ENCODE data around the gene ATN1. TPM values are rescaled to one million over a fixed set of nuclear protein-coding genes. Genes with fewer than 3 reads are reported as not detected.

Gene ATN1
- polyA plus RNA-seq, 3 donors, result 83.9 to 95.0 (median 90.0) TPM

DNA sequence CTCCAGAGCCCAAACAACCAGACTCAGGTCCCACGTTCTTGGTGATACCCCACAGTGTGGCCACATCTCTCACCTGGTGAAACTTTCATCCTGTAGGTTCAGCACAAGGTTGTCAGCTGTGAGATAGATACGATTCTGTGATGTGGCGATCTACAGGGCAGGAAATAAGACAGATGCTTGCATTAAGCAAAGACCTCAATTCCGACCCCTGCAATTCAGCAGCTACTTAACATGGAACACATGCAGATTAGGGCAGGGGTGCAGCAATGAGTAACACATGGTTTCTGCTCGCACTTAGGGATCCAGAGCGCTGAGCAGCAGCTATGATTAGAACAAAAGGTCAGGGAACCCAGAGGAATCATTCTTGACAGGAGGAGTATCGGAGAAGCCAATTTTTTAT lies 38.6 kb downstream of the ATN1 start:
- no peak for DNase-seq (ENCODE audit: low read depth in 3 of 3, low spot score in 2 of 3)

DNA sequence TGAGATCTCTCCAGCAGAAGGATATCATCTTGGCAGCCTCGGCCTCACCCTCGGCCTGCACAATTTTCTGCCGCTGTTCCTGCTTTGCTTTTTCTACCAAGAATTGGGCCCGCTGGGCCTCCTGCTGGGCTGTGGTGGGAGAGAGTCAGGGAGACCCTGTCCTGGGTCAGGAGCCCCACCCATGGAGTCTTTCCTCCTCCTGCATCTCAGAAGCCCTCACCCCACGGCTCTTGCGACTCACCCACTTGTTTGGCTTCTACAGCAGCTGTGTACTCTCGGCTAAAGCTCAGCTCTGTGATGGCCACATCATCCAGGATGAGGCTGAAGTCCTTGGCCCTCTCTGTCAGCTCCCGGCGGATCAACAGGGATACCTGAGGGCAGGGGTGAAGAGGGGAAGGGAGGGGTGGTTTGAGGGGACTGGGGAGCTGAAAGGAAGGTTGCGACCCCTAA lies 39.9 kb downstream of the ATN1 start:
- DNase-seq (ENCODE audit: low read depth in 3 of 3, low spot score in 2 of 3), result no peak

DNA sequence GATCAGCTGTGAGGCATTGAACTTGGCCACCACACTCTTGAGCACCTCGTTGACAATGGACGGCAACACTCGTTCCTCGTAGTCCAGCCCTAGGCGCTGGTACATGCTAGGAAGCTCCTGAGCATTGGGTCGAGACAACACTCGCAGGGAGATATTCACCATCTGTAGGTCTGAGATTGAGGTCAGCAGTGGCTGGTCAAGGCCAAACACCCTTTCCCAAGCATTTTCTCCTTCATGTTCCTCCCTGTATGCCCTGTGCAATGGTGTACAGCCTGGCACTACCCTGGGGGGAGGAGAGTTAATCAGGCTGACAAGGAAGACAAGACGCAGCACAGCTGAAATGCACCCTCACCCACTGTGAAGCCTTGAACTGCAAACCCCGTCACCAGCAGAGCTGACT lies 40.7 kb downstream of the ATN1 start:
- DNase-seq (ENCODE audit: low read depth in 3 of 3, low spot score in 2 of 3), result no peak

DNA sequence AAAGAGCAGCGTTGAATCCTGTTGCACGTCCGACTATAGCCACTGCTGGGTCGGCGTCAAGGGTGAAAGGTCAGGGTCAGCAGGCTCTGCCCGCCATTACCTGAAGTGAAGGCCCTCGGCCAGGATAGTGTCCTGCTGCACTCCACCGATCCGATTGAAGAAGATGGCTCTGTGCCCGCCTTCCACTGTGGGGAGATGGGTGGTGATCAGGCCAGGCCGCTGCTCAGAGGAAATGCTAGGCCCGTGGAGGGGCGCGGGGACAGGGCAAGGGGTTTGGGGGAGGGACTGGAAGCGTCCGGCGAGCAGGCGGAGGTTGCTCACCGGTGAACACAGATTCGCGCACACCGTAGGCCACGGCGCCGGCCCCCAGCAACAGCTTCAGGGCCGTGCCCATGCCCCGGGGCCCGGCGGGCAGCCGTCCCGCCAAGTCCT lies 42.4 kb downstream of the ATN1 start:
- no peak for DNase-seq (ENCODE audit: low read depth in 3 of 3, low spot score in 2 of 3)

DNA sequence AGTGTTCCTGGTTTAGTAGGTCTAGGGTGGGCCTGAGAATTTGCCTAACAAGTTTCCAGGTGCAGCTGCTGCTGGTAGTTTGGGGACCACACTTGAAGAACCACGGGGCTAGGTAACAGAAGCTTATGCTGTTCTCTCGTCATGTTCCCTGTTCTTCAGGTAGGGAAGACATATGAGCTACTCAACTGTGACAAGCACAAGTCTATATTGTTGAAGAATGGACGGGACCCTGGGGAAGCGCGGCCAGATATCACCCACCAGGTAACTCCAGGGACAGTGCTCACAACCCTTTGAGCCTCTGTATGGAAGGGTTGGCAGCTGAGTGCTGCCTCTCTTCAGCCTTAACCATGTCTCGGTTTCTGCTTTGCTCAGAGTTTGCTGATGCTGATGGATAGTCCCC lies 46.4 kb downstream of the ATN1 start:
- DNase-seq (ENCODE audit: low read depth in 3 of 3, low spot score in 2 of 3), result no peak

DNA sequence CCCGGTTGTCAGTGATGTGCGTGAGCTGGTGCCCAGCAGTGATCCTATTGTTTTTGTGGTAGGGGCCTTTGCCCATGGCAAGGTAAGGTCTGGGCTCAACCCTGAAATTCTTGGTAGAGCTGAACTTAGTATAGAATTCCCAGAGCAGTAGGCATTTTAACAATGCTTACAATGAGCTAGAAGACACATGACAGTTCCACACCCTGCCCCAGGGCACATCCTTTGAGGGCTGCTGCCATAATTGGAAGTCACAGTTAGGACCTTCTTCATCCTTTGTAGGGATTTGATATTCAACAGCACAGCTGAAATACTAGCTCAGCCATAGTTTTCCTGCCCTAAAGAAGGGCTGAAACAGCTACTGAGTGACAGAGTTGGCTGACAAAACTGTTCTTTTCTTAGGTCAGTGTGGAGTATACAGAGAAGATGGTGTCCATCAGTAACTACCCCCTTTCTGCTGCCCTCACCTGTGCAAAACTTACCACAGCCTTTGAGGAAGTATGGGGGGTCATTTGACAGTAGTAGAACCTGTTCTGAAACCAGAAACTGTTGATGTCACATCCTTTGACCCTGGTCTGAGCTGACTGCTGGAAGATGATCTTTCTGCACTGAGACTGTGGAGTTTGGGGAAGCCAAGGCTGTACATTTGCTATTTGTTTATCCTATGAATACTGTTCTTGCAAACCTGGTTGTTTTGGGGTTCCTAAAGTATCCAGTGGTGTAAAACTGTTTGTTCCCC lies 47.7 kb downstream of the ATN1 start:
- no peak for DNase-seq (ENCODE audit: low read depth in 3 of 3, low spot score in 2 of 3)

DNA sequence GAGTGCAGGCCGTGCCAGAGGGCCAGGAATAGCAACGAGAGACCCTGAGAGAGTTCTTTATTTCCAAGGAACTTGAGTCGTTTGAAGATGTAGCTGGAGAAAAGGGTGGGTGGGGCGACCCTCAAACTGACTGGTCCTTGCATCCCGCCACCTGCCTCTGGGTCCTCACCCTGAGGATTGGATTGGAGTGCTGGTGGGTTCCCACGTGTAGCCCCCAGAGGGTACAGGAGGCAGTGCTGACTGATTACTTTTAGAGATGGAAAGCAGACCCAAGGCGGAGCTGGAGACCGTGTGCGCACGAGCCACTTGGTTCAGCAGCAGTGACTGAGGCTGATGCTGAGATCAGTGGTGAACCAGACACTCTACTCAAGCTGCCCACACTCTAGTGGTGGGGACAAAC lies 49.9 kb downstream of the ATN1 start:
- DNase-seq (ENCODE audit: low read depth in 3 of 3, low spot score in 2 of 3), result no peak

DNA sequence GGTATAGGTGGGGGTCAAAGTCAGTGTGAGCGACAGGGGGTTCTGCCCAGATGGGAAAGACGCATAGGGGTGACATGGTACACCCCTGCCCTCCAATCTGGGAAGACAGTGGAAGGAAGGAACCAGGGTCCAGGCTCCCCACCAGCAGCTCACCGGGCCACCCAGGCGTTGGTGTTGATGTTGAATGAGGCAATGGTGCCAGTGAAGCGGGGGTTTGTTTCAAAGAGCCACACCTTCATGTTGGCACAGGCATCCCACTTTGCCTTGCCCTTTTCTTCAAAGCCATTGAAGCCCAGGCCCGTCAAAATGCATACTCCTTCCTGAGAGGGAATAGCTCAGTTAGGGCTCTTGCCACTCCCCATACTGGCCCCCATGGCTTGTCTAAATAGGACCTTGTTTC lies 50.4 kb downstream of the ATN1 start:
- DNase-seq (ENCODE audit: low read depth in 3 of 3, low spot score in 2 of 3), result no peak

DNA sequence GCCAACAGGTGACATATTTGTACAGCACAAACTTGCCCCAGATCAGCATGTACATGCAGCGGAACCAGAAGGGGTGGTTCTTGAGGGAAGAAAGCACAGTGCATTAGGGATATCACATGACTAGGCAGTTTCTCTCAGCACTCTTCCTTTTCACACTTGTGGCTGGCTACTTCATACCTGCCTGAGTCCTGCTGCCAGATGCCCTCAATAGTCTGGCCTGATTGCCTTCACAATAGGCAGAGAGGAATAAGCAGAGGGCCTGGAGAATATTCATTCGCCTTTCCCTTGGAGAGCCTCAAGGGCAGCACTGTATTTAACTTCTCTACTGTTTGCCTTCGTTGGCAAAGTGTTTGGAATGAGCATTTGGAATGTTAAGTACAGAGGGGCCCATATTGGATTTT lies 50.9 kb downstream of the ATN1 start:
- DNase-seq (ENCODE audit: low read depth in 3 of 3, low spot score in 2 of 3), result no peak

DNA sequence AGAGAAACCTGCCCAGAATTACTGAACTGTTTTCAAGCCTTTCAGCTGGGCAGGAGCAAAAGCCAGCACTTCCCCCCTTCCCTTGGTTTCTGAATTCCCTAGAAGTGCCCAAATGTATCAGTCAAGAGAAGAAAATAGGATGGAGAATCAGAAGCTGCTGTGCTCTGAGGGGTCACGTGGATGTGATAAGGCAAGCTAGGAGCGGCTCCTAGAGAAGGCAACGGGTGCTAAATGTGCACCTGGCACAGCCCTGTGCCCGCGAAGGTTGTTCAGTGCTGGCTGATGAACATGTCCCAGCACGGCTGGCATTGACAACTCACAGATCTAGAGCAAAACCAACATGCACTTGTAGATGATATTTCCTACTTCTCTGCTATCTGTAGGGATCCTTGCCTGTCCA lies 51.3 kb downstream of the ATN1 start:
- no peak for DNase-seq (ENCODE audit: low read depth in 3 of 3, low spot score in 2 of 3)

DNA sequence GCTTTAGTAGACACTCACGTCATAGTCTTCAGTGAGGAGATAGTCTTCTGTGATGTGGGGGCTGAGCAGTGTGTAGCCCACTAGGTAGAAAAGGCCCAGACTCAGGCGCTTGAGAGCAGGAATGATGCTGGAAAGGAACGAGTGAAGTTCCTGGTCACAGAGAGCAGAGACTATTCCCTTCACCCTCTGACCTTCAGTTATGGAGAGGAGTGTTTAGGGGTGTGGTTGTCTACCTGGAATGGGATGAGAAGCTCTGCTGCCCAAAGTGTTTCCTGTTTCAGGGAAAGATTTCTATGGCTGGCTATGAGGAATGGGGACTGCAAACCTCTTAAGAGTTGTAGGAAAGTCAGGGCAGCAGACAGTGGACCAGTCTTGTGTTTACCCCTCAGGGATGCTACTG lies 51.7 kb downstream of the ATN1 start:
- no peak for DNase-seq (ENCODE audit: low read depth in 3 of 3, low spot score in 2 of 3)

DNA sequence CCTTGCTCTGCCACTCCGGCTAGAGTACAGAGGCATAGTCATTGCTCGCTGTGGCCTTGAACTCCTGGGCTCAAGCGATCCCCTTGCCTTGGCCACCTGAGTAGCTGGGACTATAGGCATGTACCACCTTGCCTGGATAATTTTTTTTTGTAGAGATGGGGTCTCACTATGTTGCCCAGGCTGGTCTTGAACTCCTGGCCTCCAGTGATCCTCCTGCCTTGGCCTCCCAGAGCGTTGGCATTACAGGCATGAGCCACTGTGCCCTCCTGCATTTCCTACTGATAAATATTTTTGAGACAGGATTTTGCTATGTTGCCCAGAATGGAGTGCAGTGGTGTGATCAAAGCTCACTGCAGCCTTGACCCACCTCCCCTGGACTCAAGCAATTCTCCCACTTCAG lies 52.3 kb downstream of the ATN1 start:
- no peak for DNase-seq (ENCODE audit: low read depth in 3 of 3, low spot score in 2 of 3)

DNA sequence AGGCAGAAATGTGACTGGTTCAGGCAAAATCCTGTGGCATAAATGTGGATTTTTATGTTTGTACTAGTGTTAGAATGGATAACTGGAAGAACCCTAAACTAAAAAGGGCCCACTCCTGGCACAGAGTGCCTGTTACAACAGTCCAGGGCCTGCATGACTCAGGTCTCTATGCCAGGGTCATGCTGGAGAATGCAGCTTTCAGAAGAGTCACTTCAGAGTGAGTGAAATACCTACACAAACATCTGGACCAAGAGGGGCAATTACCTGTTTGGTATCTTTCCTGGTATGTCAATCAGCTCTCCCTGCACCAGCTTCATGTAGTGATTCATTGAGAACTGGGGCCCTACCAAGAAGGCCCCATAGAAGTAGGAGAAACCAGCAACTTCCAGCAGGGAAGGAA lies 53.0 kb downstream of the ATN1 start:
- DNase-seq (ENCODE audit: low read depth in 3 of 3, low spot score in 2 of 3), result no peak

DNA sequence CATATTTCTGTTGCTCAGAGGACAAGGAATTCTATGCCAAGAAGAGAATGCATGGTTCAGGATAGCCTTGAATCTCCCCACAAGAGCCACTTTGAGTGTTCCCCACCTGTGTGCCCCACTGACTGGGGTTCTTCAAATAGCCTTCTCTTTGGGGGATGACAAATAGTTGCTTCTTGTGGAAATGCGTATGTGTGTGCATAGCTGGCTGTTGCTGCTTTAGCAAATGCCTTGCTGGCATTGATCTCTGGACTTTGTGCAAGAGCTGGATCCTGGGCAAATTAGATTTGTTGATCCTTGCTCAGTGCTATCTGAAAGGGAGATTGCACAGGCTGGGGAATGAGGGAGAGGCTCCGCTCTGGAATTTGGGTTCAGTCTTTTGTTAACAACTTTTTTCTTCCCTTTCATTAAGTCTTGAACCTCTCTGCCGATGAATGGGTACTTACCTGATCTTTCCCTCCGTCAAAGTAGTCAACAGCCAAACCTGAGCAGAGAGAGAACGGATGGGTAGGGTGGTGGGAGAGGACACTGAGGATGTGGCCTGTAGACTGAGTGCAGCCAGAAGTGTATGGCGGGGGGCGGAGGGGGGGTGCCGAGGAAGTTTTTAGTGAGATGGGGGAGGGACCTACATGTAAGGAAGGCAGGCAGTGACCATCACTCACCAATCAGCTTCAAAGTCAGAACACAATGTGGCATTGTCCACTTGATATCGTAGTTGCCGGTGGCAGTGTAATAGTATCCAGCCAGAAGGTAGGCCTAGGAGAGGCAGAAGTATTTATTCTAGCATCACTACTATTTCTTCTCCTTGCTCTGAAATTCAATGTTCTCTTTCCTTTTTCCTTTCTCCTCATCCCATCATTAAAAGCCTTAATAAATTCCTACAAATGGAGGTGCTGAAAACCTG lies 53.6 kb downstream of the ATN1 start:
- no peak for DNase-seq (ENCODE audit: low read depth in 3 of 3, low spot score in 2 of 3)

DNA sequence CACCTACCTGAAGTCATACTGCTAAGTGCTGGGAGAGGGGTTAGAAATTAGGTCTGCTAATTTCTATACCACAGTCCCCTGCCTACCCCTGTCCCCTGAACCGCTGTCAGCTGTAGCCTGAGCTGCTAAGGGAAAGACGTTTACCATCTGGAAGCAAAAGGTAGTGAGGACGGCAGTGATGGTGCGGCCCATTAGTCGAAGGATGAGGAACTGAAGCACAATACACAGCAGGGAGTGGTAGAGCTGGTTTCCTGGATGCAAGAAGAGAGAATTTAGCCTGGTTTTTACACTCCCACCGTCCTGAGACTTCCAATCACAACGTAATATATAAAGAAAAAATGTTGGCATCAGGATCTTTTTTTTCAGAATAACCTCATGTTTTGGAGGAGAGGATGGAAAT lies 54.8 kb downstream of the ATN1 start:
- no peak for DNase-seq (ENCODE audit: low read depth in 3 of 3, low spot score in 2 of 3)

DNA sequence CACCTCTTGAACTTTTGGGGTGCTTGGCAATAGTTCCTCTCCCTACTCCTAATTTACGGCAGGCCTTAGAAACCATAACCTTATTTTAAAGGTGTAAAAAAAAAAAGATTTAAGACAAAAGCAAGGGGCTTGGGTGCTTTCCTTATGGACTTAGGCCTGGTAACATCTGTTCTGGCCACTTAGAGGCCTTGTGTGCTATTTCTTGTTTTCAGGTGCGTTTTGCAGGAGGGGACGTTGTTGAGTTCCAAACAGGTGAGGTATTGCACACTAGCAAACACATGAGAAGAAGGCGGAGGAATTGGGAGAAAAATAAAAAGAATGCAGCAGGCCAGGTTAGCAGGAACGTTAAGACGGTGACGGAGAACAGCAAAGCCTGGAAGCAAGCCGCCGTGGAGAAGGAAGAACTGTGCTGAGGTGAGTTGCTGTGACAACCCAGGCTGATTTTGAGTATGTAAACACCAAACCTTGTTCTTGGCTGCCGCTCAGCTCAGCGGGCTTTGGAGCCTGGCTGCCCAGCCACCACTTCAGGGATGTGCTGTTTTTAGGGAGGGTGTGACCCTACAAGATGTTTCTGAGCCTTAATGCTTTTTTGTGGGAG lies 60.3 kb downstream of the ATN1 start:
- no peak for DNase-seq (ENCODE audit: low read depth in 3 of 3, low spot score in 2 of 3)

Other genes with a start within 250 kb of the ATN1 start
- 10 to 100 TPM; 73.2 to 86.0 (median 76.1) TPM for gene ZNF384, start 238.6 kb upstream of the ATN1 start, polyA plus RNA-seq (ENCODE audit: insufficient read length in 3 of 3)
- 1 to 10 TPM; 8.1 to 9.0 (median 8.9) TPM for gene PIANP, start 227.1 kb upstream of the ATN1 start, polyA plus RNA-seq (ENCODE audit: insufficient read length in 3 of 3)
- gene COPS7A, start 203.9 kb upstream of the ATN1 start, polyA plus RNA-seq (ENCODE audit: insufficient read length in 3 of 3), result 10 to 100 TPM; 58.7 to 69.4 (median 63.4) TPM
- 100 to 1,000 TPM; 184 to 208 (median 196) TPM for gene MLF2, start 174.8 kb upstream of the ATN1 start, polyA plus RNA-seq (ENCODE audit: insufficient read length in 3 of 3)
- gene PTMS, start 161.6 kb upstream of the ATN1 start, polyA plus RNA-seq (ENCODE audit: insufficient read length in 3 of 3), result 100 to 1,000 TPM; 498 to 577 (median 564) TPM
- 1 to 10 TPM in 1 of 3 donors, under 1 TPM in 2; 0.75 to 1.7 (median 0.90) TPM for gene LAG3, start 155.4 kb upstream of the ATN1 start, polyA plus RNA-seq (ENCODE audit: insufficient read length in 3 of 3)
- 10 to 100 TPM; 28.0 to 32.4 (median 31.7) TPM for gene CD4, start 138.4 kb upstream of the ATN1 start, polyA plus RNA-seq (ENCODE audit: insufficient read length in 3 of 3)
- 10 to 100 TPM; 22.1 to 28.7 (median 24.7) TPM for gene GPR162, start 106.1 kb upstream of the ATN1 start, polyA plus RNA-seq (ENCODE audit: insufficient read length in 3 of 3)
- 10 to 100 TPM; 22.8 to 27.5 (median 24.6) TPM for gene P3H3, start 99.6 kb upstream of the ATN1 start, polyA plus RNA-seq (ENCODE audit: insufficient read length in 3 of 3)
- gene GNB3, start 87.0 kb upstream of the ATN1 start, polyA plus RNA-seq (ENCODE audit: insufficient read length in 3 of 3), result 1 to 10 TPM; 3.7 to 4.3 (median 4.3) TPM
- gene CDCA3, start 76.7 kb upstream of the ATN1 start, polyA plus RNA-seq (ENCODE audit: insufficient read length in 3 of 3), result 10 to 100 TPM; 20.5 to 23.3 (median 22.7) TPM
- gene USP5, start 75.8 kb upstream of the ATN1 start, polyA plus RNA-seq (ENCODE audit: insufficient read length in 3 of 3), result 10 to 100 TPM; 56.7 to 63.5 (median 61.2) TPM
- 100 to 1,000 TPM; 611 to 637 (median 629) TPM for gene TPI1, start 60.4 kb upstream of the ATN1 start, polyA plus RNA-seq (ENCODE audit: insufficient read length in 3 of 3)
- 10 to 100 TPM in 2 of 3 donors, 1 to 10 TPM in 1; 7.4 to 13.7 (median 13.2) TPM for gene SPSB2, start 54.7 kb upstream of the ATN1 start, polyA plus RNA-seq (ENCODE audit: insufficient read length in 3 of 3)
- 10 to 100 TPM; 19.1 to 23.5 (median 23.4) TPM for gene LRRC23, start 23.1 kb upstream of the ATN1 start, polyA plus RNA-seq (ENCODE audit: insufficient read length in 3 of 3)
- gene ENO2, start 13.4 kb upstream of the ATN1 start, polyA plus RNA-seq (ENCODE audit: insufficient read length in 3 of 3), result 10 to 100 TPM; 12.0 to 12.5 (median 12.2) TPM
- 1 to 10 TPM in 2 of 3 donors, not detected in 1; 5.0 to 6.0 TPM for gene RNU7-1, start 15.9 kb downstream of the ATN1 start, polyA plus RNA-seq (ENCODE audit: insufficient read length in 3 of 3)
- 100 to 1,000 TPM; 146 to 155 (median 153) TPM for gene C12orf57, start 16.1 kb downstream of the ATN1 start, polyA plus RNA-seq (ENCODE audit: insufficient read length in 3 of 3)
- gene PTPN6, start 23.4 kb downstream of the ATN1 start, polyA plus RNA-seq (ENCODE audit: insufficient read length in 3 of 3), result 10 to 100 TPM; 19.0 to 21.1 (median 19.5) TPM
- gene PHB2, start 42.7 kb downstream of the ATN1 start, polyA plus RNA-seq (ENCODE audit: insufficient read length in 3 of 3), result 100 to 1,000 TPM; 256 to 268 (median 266) TPM
- gene EMG1, start 43.0 kb downstream of the ATN1 start, polyA plus RNA-seq (ENCODE audit: insufficient read length in 3 of 3), result 10 to 100 TPM; 41.6 to 48.2 (median 45.0) TPM
- 10 to 100 TPM; 61.5 to 68.3 (median 65.3) TPM for gene LPCAT3, start 90.5 kb downstream of the ATN1 start, polyA plus RNA-seq (ENCODE audit: insufficient read length in 3 of 3)
- 10 to 100 TPM; 49.2 to 60.0 (median 50.5) TPM for gene C1S, start 132.8 kb downstream of the ATN1 start, polyA plus RNA-seq (ENCODE audit: insufficient read length in 3 of 3)
- gene C1R, start 164.5 kb downstream of the ATN1 start, polyA plus RNA-seq (ENCODE audit: insufficient read length in 3 of 3), result 10 to 100 TPM; 36.0 to 50.6 (median 45.8) TPM
- gene C1RL, start 181.3 kb downstream of the ATN1 start, polyA plus RNA-seq (ENCODE audit: insufficient read length in 3 of 3), result 10 to 100 TPM; 27.4 to 30.0 (median 29.4) TPM
- gene RBP5, start 200.9 kb downstream of the ATN1 start, polyA plus RNA-seq (ENCODE audit: insufficient read length in 3 of 3), result 10 to 100 TPM; 50.9 to 65.4 (median 52.6) TPM
- 100 to 1,000 TPM in 1 of 3 donors, 10 to 100 TPM in 2; 90.0 to 105 (median 95.6) TPM for gene CLSTN3, start 202.4 kb downstream of the ATN1 start, polyA plus RNA-seq (ENCODE audit: insufficient read length in 3 of 3)

Measured in right renal cortex interstitium (tissue), 3 donors.